Gastrocnemius medialis (tissue), 4 donors: ENCODE results near the gene VCX2. TPM values are rescaled to one million over a fixed set of nuclear protein-coding genes. Genes with fewer than 3 reads are reported as not detected.
"Not testable (repeated sequence)": the region's sequence is repeated elsewhere in the genome, so short reads cannot be mapped to it uniquely, and the experiment has no call there.

Experiments
- ATAC-seq, 2 donors: fragments of 150-250 bp; one replicate each; pipeline ENCODE4 v1.9.1; 2016
- DNase-seq, 2 donors: peaks; one replicate each; pipeline ENCODE4 v3.0.0-alpha.2; 2019
- H3K27ac ChIP-seq, 4 donors: fragments of 200-600 bp; sonication (generic); 1 replicate in 1 of 4; 2 replicates in 3 of 4; pipeline ENCODE4 v1.5.1; 2016 to 2018; ENCODE audit warnings: mild to moderate bottlenecking in 2 of 4, moderate library complexity in 1 of 4
- H3K27me3 ChIP-seq, 3 donors: fragments of 200-600 bp; sonication (generic) in 2 of 3; 1 replicate in 1 of 3; 2 replicates in 2 of 3; pipeline versions ENCODE4 v1.5.1 to v1.6.0; 2016 to 2019; ENCODE audit warnings: mild to moderate bottlenecking in 1 of 3, moderate library complexity in 1 of 3
- H3K36me3 ChIP-seq, 2 donors: fragments of 200-600 bp; sonication (generic) in 1 of 2; one replicate each; pipeline ENCODE4 v1.5.1; 2017 to 2018
- H3K4me1 ChIP-seq, 2 donors: fragments of 200-600 bp; sonication (generic) in 1 of 2; one replicate each; pipeline ENCODE4 v1.5.1; 2016 to 2017; ENCODE audit warnings: mild to moderate bottlenecking in 2 of 2
- H3K4me3 ChIP-seq, 4 donors: fragments of 200-600 bp; sonication (generic) in 3 of 4; 1 replicate in 1 of 4; 2 replicates in 3 of 4; pipeline ENCODE4 v1.5.1; 2016 to 2019; ENCODE audit warnings: mild to moderate bottlenecking in 2 of 4
- H3K9me3 ChIP-seq, 3 donors: fragments of 200-600 bp; sonication (generic) in 2 of 3; 1 replicate in 1 of 3; 2 replicates in 2 of 3; pipeline ENCODE4 v1.5.1; 2016 to 2019
- POLR2A ChIP-seq, 2 donors: fragments of 450-650 bp; IDR thresholded peaks; one replicate each; pipeline ENCODE4 v1.6.1; 2017; ENCODE audit warnings: antibody characterized with exemption in 2 of 2, mild to moderate bottlenecking in 2 of 2, moderate library complexity in 2 of 2
- in situ Hi-C, 4 donors: fragments of 200-750 bp; cut with MboI; loops; one replicate each; pipeline versions ENCODE4 v1.15.0 to v1.8.0; 2017; ENCODE audit warnings: low sequenced_read_pairs in 4 of 4
- intact Hi-C: fragments of 100-400 bp; cut with DNase I; formaldehyde crosslinking; loops from one replicate; pipeline ENCODE4 v1.15.1; 2023; ENCODE audit warnings: low total_unique reads
- total RNA-seq, 4 donors: library from RNA; depleted of rRNA; stranded (reverse); fragments of >200 nt; gene quantifications; one replicate each; pipeline versions ENCODE4 v1.1.0 to v1.2.3, GENCODE V29; 2016
- TF ChIP-seq, protein P1 (sequence below), 5 experiments: fragments of 450-650 bp in 3 of 5; fragments of 200-600 bp in 2 of 5; sonication (generic) in 2 of 5; IDR thresholded peaks in 4 of 5; conservative IDR thresholded peaks in 1 of 5; 1 replicate in 4 of 5; 2 replicates in 1 of 5; pipeline ENCODE4 v1.5.1; 2016 to 2019; ENCODE audit warnings: antibody characterized with exemption in 5 of 5, mild to moderate bottlenecking in 3 of 5, moderate library complexity in 3 of 5

Gene VCX2
- total RNA-seq, 4 donors from 2014 or later = not detected

DNA sequence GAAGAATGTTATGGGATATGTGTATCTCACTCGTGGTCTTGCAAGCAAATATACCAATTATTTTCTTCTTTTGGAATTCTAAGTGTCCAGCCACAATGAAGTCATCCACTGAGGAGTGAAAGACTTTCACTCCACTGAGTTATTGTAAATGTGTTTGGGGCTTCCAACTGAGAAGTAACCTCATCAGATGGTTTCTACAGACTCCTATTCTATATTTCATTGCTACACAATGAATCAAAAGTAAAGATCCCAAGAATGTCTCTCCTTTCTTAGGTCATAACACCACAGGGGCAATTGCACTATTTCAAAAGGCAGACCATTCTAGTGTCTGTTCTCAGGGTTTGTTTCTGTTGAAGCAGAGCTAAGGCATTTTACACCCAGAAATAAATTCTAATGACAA, 12.3 kb upstream of the VCX2 start:
- no peak for ATAC-seq

GRCh38 chrX:8179656-8180055, 8.6 kb upstream of the VCX2 start:
- no peak for TF ChIP-seq POLR2A (IDR thresholded peaks at IDR 0.05)
- TF ChIP-seq, protein P1, sequence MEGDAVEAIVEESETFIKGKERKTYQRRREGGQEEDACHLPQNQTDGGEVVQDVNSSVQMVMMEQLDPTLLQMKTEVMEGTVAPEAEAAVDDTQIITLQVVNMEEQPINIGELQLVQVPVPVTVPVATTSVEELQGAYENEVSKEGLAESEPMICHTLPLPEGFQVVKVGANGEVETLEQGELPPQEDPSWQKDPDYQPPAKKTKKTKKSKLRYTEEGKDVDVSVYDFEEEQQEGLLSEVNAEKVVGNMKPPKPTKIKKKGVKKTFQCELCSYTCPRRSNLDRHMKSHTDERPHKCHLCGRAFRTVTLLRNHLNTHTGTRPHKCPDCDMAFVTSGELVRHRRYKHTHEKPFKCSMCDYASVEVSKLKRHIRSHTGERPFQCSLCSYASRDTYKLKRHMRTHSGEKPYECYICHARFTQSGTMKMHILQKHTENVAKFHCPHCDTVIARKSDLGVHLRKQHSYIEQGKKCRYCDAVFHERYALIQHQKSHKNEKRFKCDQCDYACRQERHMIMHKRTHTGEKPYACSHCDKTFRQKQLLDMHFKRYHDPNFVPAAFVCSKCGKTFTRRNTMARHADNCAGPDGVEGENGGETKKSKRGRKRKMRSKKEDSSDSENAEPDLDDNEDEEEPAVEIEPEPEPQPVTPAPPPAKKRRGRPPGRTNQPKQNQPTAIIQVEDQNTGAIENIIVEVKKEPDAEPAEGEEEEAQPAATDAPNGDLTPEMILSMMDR (IDR thresholded peaks at IDR 0.05 in 4 of 5, conservative IDR thresholded peaks at IDR 0.05 in 1 of 5) = peak in 1 of 5 experiments; percentile 29
- Histone ChIP-seq H3K36me3 (no peaks in the 10 kb centered on the region), H3K27ac (no peak overlapping the region), H3K4me3 (no peak overlapping the region), H3K4me1 (no peaks in the 10 kb centered on the region), H3K9me3 (no peaks in the 10 kb centered on the region), H3K27me3 (no peaks in the 10 kb centered on the region)
- intact Hi-C loops (no loop called here), in situ Hi-C loops (no loop called here)
- DNase-seq (no peak), ATAC-seq (no peak)

More for the DNA sequence above, 12.3 kb upstream of the VCX2 start:
- intact Hi-C loops (no loop called here), in situ Hi-C loops (no loop called here)
- Histone ChIP-seq H3K4me1 (no peaks in the 10 kb centered on the region), H3K4me3 (no peak overlapping the region), H3K36me3 (no peaks in the 10 kb centered on the region), H3K27me3 (no peaks in the 10 kb centered on the region), H3K9me3 (no peaks in the 10 kb centered on the region), H3K27ac (no peak overlapping the region)
- no peak for DNase-seq
- TF ChIP-seq POLR2A (IDR thresholded peaks at IDR 0.05) = no peak

GRCh38 chrX:8154011-8154410, 17.1 kb downstream of the VCX2 start:
- H3K27me3 ChIP-seq, DNase-seq, H3K4me3 ChIP-seq, H3K36me3 ChIP-seq, ATAC-seq, H3K27ac ChIP-seq, H3K4me1 ChIP-seq, intact Hi-C loops, in situ Hi-C loops, H3K9me3 ChIP-seq: not testable (repeated sequence)

- no peaks in the 10 kb centered on the region for H3K27me3 ChIP-seq
- DNase-seq = no peak
- no peaks in the 10 kb centered on the region for H3K4me1 ChIP-seq
- no peak overlapping the region for H3K27ac ChIP-seq
- H3K9me3 ChIP-seq = peaks cover 0 to 8% (median 0%) of the 10 kb centered on the region in 3 donors
- TF ChIP-seq, protein P1 (IDR thresholded peaks at IDR 0.05 in 4 of 5, conservative IDR thresholded peaks at IDR 0.05 in 1 of 5) = no peak
- TF ChIP-seq POLR2A (IDR thresholded peaks at IDR 0.05) = no peak
- intact Hi-C loops (no loop called here), in situ Hi-C loops (no loop called here)
- no peaks in the 10 kb centered on the region for H3K36me3 ChIP-seq
- no peak for ATAC-seq
- no peak overlapping the region for H3K4me3 ChIP-seq
These were observed 23.8 kb downstream of the VCX2 start for GRCh38 chrX:8147226-8147625.

GRCh38 chrX:8144925-8145324, 26.1 kb downstream of the VCX2 start:
- Histone ChIP-seq H3K9me3 (peaks cover 0 to 8% (median 0%) of the 10 kb centered on the region in 3 donors), H3K27ac (no peak overlapping the region), H3K4me3 (no peak overlapping the region), H3K27me3 (no peaks in the 10 kb centered on the region), H3K36me3 (no peaks in the 10 kb centered on the region), H3K4me1 (no peaks in the 10 kb centered on the region)
- intact Hi-C loops (no loop called here), in situ Hi-C loops (no loop called here)
- DNase-seq = no peak
- no peak for ATAC-seq
- no peak for TF ChIP-seq POLR2A (IDR thresholded peaks at IDR 0.05)
- TF ChIP-seq, protein P1 (IDR thresholded peaks at IDR 0.05 in 4 of 5, conservative IDR thresholded peaks at IDR 0.05 in 1 of 5) = no peak

GRCh38 chrX:8141896-8142295, 29.2 kb downstream of the VCX2 start:
- no peaks in the 10 kb centered on the region for H3K9me3 ChIP-seq
- intact Hi-C loops (no loop called here), in situ Hi-C loops (no loop called here)
- no peaks in the 10 kb centered on the region for H3K36me3 ChIP-seq
- DNase-seq (no peak), ATAC-seq (no peak)
- no peaks in the 10 kb centered on the region for H3K27me3 ChIP-seq
- no peak for TF ChIP-seq POLR2A (IDR thresholded peaks at IDR 0.05)
- TF ChIP-seq, protein P1 (IDR thresholded peaks at IDR 0.05 in 4 of 5, conservative IDR thresholded peaks at IDR 0.05 in 1 of 5) = no peak
- H3K4me3 ChIP-seq = no peak overlapping the region
- H3K27ac ChIP-seq = no peak overlapping the region
- no peaks in the 10 kb centered on the region for H3K4me1 ChIP-seq
